ENCODE measurements around the gene SPECC1L. TPM values are rescaled to one million over a fixed set of nuclear protein-coding genes. Genes with fewer than 3 reads are reported as not detected.
"Not testable (repeated sequence)": the region's sequence is repeated elsewhere in the genome, so short reads cannot be mapped to it uniquely, and the experiment has no call there.

SPECC1L gene
- polyA plus RNA-seq, 2 donors, result 11.0 to 11.4 TPM

- Histone ChIP-seq H3K27me3 (ENCODE audit: control insufficient read depth in 1 of 2, insufficient read depth in 2 of 2, low read length in 2 of 2) (no peaks in the 10 kb centered on the region), H3K9me3 (ENCODE audit: control insufficient read depth in 2 of 2, insufficient read depth in 1 of 2, low read depth in 1 of 2, low read length in 1 of 2) (no peaks in the 10 kb centered on the region), H3K36me3 (ENCODE audit: control insufficient read depth in 2 of 2, insufficient read depth in 2 of 2, low read length in 1 of 2) (no peaks in the 10 kb centered on the region), H3K27ac (ENCODE audit: low read depth in 2 of 2, low read length in 1 of 2) (peak overlapping the region in 1 of 2 donors; percentile 4), H3K4me3 (ENCODE audit: low read depth in 1 of 2, low read length in 2 of 2) (no peak overlapping the region), H3K4me1 (ENCODE audit: control insufficient read depth in 2 of 2, insufficient read depth in 2 of 2, low read length in 1 of 2) (peaks cover 0 to 5% of the 10 kb centered on the region in 2 donors)
- WGBS, 2 donors, result 84 to 85% methylated on average over 3 of the region's 3 CpGs
Observed at GRCh38 chr22:24291515-24292201, 21.0 kb downstream of the SPECC1L start.

- not testable (repeated sequence) for H3K4me1 ChIP-seq (ENCODE audit: control insufficient read depth in 2 of 2, insufficient read depth in 2 of 2, low read length in 1 of 2); H3K27me3 ChIP-seq (ENCODE audit: control insufficient read depth in 1 of 2, insufficient read depth in 2 of 2, low read length in 2 of 2); H3K4me3 ChIP-seq (ENCODE audit: low read depth in 1 of 2, low read length in 2 of 2); H3K9me3 ChIP-seq (ENCODE audit: control insufficient read depth in 2 of 2, insufficient read depth in 1 of 2, low read depth in 1 of 2, low read length in 1 of 2); H3K36me3 ChIP-seq (ENCODE audit: control insufficient read depth in 2 of 2, insufficient read depth in 2 of 2, low read length in 1 of 2)
- WGBS, 2 donors, result 94 to 96% methylated on average over 3 of the region's 3 CpGs
- peak overlapping the region in 1 of 2 donors; percentile 4 for H3K27ac ChIP-seq (ENCODE audit: low read depth in 2 of 2, low read length in 1 of 2)
Observed at GRCh38 chr22:24292202-24292830, 21.7 kb downstream of the SPECC1L start.

GRCh38 chr22:24294913-24295312, 24.3 kb downstream of the SPECC1L start:
- not testable (repeated sequence) for H3K27ac ChIP-seq (ENCODE audit: low read depth in 2 of 2, low read length in 1 of 2); H3K4me3 ChIP-seq (ENCODE audit: low read depth in 1 of 2, low read length in 2 of 2); H3K27me3 ChIP-seq (ENCODE audit: control insufficient read depth in 1 of 2, insufficient read depth in 2 of 2, low read length in 2 of 2); H3K4me1 ChIP-seq (ENCODE audit: control insufficient read depth in 2 of 2, insufficient read depth in 2 of 2, low read length in 1 of 2); H3K9me3 ChIP-seq (ENCODE audit: control insufficient read depth in 2 of 2, insufficient read depth in 1 of 2, low read depth in 1 of 2, low read length in 1 of 2); H3K36me3 ChIP-seq (ENCODE audit: control insufficient read depth in 2 of 2, insufficient read depth in 2 of 2, low read length in 1 of 2)
- 44 to 57% methylated on average over 1 of the region's 1 CpG for whole genome bisulfite sequencing, 2 donors

- not testable (repeated sequence) for H3K4me1 ChIP-seq (ENCODE audit: control insufficient read depth in 2 of 2, insufficient read depth in 2 of 2, low read length in 1 of 2); H3K4me3 ChIP-seq (ENCODE audit: low read depth in 1 of 2, low read length in 2 of 2); H3K9me3 ChIP-seq (ENCODE audit: control insufficient read depth in 2 of 2, insufficient read depth in 1 of 2, low read depth in 1 of 2, low read length in 1 of 2); H3K27me3 ChIP-seq (ENCODE audit: control insufficient read depth in 1 of 2, insufficient read depth in 2 of 2, low read length in 2 of 2); H3K27ac ChIP-seq (ENCODE audit: low read depth in 2 of 2, low read length in 1 of 2); H3K36me3 ChIP-seq (ENCODE audit: control insufficient read depth in 2 of 2, insufficient read depth in 2 of 2, low read length in 1 of 2)
- WGBS, 2 donors, result 54 to 55% methylated on average over 4 of the region's 4 CpGs
Observed at GRCh38 chr22:24298497-24299155, 28.0 kb downstream of the SPECC1L start.

GRCh38 chr22:24300522-24300921, 29.9 kb downstream of the SPECC1L start:
- not testable (repeated sequence) for H3K27me3 ChIP-seq (ENCODE audit: control insufficient read depth in 1 of 2, insufficient read depth in 2 of 2, low read length in 2 of 2); H3K4me1 ChIP-seq (ENCODE audit: control insufficient read depth in 2 of 2, insufficient read depth in 2 of 2, low read length in 1 of 2); H3K4me3 ChIP-seq (ENCODE audit: low read depth in 1 of 2, low read length in 2 of 2); H3K9me3 ChIP-seq (ENCODE audit: control insufficient read depth in 2 of 2, insufficient read depth in 1 of 2, low read depth in 1 of 2, low read length in 1 of 2); H3K36me3 ChIP-seq (ENCODE audit: control insufficient read depth in 2 of 2, insufficient read depth in 2 of 2, low read length in 1 of 2); H3K27ac ChIP-seq (ENCODE audit: low read depth in 2 of 2, low read length in 1 of 2)
- 71 to 88% methylated on average over 1 of the region's 1 CpG for WGBS, 2 donors

- Histone ChIP-seq H3K4me1 (ENCODE audit: control insufficient read depth in 2 of 2, insufficient read depth in 2 of 2, low read length in 1 of 2) (peaks cover 0 to 2% of the 10 kb centered on the region in 2 donors), H3K4me3 (ENCODE audit: low read depth in 1 of 2, low read length in 2 of 2) (no peak overlapping the region), H3K36me3 (ENCODE audit: control insufficient read depth in 2 of 2, insufficient read depth in 2 of 2, low read length in 1 of 2) (peaks cover 0 to 2% of the 10 kb centered on the region in 2 donors), H3K9me3 (ENCODE audit: control insufficient read depth in 2 of 2, insufficient read depth in 1 of 2, low read depth in 1 of 2, low read length in 1 of 2) (no peaks in the 10 kb centered on the region), H3K27me3 (ENCODE audit: control insufficient read depth in 1 of 2, insufficient read depth in 2 of 2, low read length in 2 of 2) (no peaks in the 10 kb centered on the region), H3K27ac (ENCODE audit: low read depth in 2 of 2, low read length in 1 of 2) (peak overlapping the region; percentile 93 to 96)
- WGBS, 2 donors, result 35 to 36% methylated on average over 1 of the region's 1 CpG
Observed at GRCh38 chr22:24302591-24302990, 32.0 kb downstream of the SPECC1L start.

- Histone ChIP-seq H3K9me3 (ENCODE audit: control insufficient read depth in 2 of 2, insufficient read depth in 1 of 2, low read depth in 1 of 2, low read length in 1 of 2) (no peaks in the 10 kb centered on the region), H3K4me3 (ENCODE audit: low read depth in 1 of 2, low read length in 2 of 2) (peak overlapping the region in 1 of 2 donors; percentile 20), H3K27ac (ENCODE audit: low read depth in 2 of 2, low read length in 1 of 2) (peak overlapping the region; percentile 93 to 96), H3K36me3 (ENCODE audit: control insufficient read depth in 2 of 2, insufficient read depth in 2 of 2, low read length in 1 of 2) (peaks cover 0 to 2% of the 10 kb centered on the region in 2 donors), H3K4me1 (ENCODE audit: control insufficient read depth in 2 of 2, insufficient read depth in 2 of 2, low read length in 1 of 2) (peaks cover 0 to 2% of the 10 kb centered on the region in 2 donors), H3K27me3 (ENCODE audit: control insufficient read depth in 1 of 2, insufficient read depth in 2 of 2, low read length in 2 of 2) (no peaks in the 10 kb centered on the region)
- 20 to 24% methylated on average over 4 of the region's 4 CpGs for WGBS, 2 donors
Observed at GRCh38 chr22:24303007-24303406, 32.4 kb downstream of the SPECC1L start.

- peaks cover 0 to 2% of the 10 kb centered on the region in 2 donors for H3K36me3 ChIP-seq (ENCODE audit: control insufficient read depth in 2 of 2, insufficient read depth in 2 of 2, low read length in 1 of 2)
- no peak overlapping the region for H3K4me3 ChIP-seq (ENCODE audit: low read depth in 1 of 2, low read length in 2 of 2)
- 62 to 65% methylated on average over 1 of the region's 1 CpG for WGBS, 2 donors
- peak overlapping the region; percentile 14 to 66 for H3K27ac ChIP-seq (ENCODE audit: low read depth in 2 of 2, low read length in 1 of 2)
- H3K4me1 ChIP-seq (ENCODE audit: control insufficient read depth in 2 of 2, insufficient read depth in 2 of 2, low read length in 1 of 2), result peaks cover 0 to 2% of the 10 kb centered on the region in 2 donors
- H3K27me3 ChIP-seq (ENCODE audit: control insufficient read depth in 1 of 2, insufficient read depth in 2 of 2, low read length in 2 of 2), result no peaks in the 10 kb centered on the region
- no peaks in the 10 kb centered on the region for H3K9me3 ChIP-seq (ENCODE audit: control insufficient read depth in 2 of 2, insufficient read depth in 1 of 2, low read depth in 1 of 2, low read length in 1 of 2)
Observed at GRCh38 chr22:24304062-24304675, 33.5 kb downstream of the SPECC1L start.

- peaks cover 0 to 2% of the 10 kb centered on the region in 2 donors for H3K36me3 ChIP-seq (ENCODE audit: control insufficient read depth in 2 of 2, insufficient read depth in 2 of 2, low read length in 1 of 2)
- peaks cover 0 to 2% of the 10 kb centered on the region in 2 donors for H3K4me1 ChIP-seq (ENCODE audit: control insufficient read depth in 2 of 2, insufficient read depth in 2 of 2, low read length in 1 of 2)
- H3K27ac ChIP-seq (ENCODE audit: low read depth in 2 of 2, low read length in 1 of 2), result peak overlapping the region in 1 of 2 donors; percentile 55
- peak overlapping the region in 1 of 2 donors; percentile 35 for H3K4me3 ChIP-seq (ENCODE audit: low read depth in 1 of 2, low read length in 2 of 2)
- WGBS, 2 donors, result 47 to 53% methylated on average over 3 of the region's 3 CpGs
- no peaks in the 10 kb centered on the region for H3K9me3 ChIP-seq (ENCODE audit: control insufficient read depth in 2 of 2, insufficient read depth in 1 of 2, low read depth in 1 of 2, low read length in 1 of 2)
- H3K27me3 ChIP-seq (ENCODE audit: control insufficient read depth in 1 of 2, insufficient read depth in 2 of 2, low read length in 2 of 2), result no peaks in the 10 kb centered on the region
Observed at GRCh38 chr22:24305260-24305692, 34.6 kb downstream of the SPECC1L start.
